ENCODE data around the gene CDH23.

The CDH23 gene

DNA sequence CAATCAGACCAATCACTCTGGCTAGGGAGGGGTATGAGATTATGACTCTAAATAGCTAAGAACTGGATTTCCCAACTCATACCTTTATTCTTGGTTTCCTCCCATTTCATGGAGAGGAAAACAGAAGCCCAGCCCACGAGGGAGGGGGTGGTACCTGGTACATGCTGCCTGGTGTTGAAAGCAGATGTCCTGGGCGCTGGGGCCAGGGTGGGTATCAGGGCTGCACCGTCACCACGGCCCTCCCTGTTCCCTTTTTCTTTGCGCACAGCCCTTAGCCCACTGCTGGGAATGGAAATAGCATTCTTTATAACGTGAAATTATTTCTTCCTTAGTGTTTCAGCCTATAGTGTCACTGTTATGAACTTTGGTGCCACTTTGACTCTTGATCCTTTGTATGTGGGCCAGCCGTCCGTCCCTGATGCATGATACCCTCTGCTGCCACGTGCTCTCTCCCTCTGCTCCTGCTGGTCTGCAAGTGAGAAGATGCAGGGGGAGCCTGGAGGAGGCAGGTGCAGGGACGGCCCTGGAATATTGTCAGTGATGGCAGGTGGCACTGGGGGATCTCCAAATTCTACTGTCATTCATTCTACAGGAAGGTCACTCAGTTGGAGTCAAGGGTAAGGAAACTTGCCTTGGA lies 158.5 kb downstream of the CDH23 start:
- no peaks in the 10 kb centered on the region for H3K36me3 ChIP-seq (ENCODE audit: control insufficient read depth, insufficient read depth, low read length)
- no peak overlapping the region for H3K9ac ChIP-seq (ENCODE audit: low read depth, low read length)
- no peaks in the 10 kb centered on the region; the same call in 1 of the 2 replicates for H3K27me3 ChIP-seq (ENCODE audit: control insufficient read depth, insufficient read depth, low read length)
- H3K9me3 ChIP-seq (ENCODE audit: control insufficient read depth, insufficient read depth, low read length): no peaks in the 10 kb centered on the region
- H3K4me3 ChIP-seq (ENCODE audit: low read depth, low read length): no peak overlapping the region
- H3K4me1 ChIP-seq (ENCODE audit: control insufficient read depth, insufficient read depth, low read length): peaks cover 20% of the 10 kb centered on the region
- no peak overlapping the region for H3K27ac ChIP-seq (ENCODE audit: low read depth, low read length)

DNA sequence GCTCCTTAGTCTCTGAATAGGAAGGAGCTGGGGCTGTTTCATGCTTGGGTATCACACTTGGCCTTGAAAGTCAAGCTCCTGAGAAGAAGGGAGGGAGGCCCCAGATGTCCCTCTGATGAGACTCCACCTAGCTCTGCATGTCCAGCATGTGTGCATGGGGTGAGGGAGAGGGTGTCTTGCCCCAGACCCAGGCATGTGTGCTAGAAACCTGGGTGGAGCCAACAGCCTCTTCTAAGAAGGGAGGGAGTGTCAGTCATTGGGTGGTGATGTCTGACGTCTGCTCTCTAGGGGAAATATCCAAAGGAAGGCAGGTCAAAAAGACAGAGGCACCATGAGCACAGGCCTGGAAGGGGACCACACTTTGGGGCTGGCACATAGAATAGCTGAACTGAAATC lies 159.0 kb downstream of the CDH23 start:
- Histone ChIP-seq H3K4me3 (ENCODE audit: low read depth, low read length) (no peak overlapping the region), H3K36me3 (ENCODE audit: control insufficient read depth, insufficient read depth, low read length) (no peaks in the 10 kb centered on the region), H3K9me3 (ENCODE audit: control insufficient read depth, insufficient read depth, low read length) (no peaks in the 10 kb centered on the region), H3K4me1 (ENCODE audit: control insufficient read depth, insufficient read depth, low read length) (peaks cover 18% of the 10 kb centered on the region), H3K27ac (ENCODE audit: low read depth, low read length) (no peak overlapping the region), H3K9ac (ENCODE audit: low read depth, low read length) (no peak overlapping the region), H3K27me3 (ENCODE audit: control insufficient read depth, insufficient read depth, low read length) (no peaks in the 10 kb centered on the region; the same call in 1 of the 2 replicates)

DNA sequence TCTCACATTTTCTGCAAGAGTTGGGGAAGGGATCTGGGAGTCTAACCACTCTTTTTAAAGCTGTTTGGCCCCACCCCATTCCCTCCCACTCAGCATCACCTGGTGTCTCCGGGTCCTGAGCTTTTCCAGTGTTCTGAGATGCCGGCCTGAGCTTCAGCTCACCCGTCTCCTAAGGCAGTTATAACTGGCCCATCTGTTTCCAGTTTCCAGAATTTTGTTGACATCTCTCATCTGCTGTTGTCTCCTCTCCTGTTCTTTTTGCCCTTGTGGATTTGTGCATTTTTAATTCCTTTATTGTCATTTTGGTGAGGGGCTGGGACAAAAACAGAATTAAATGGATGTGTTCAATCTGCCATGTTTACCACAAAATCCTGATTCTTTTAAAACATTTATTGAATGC lies 162.3 kb downstream of the CDH23 start:
- Histone ChIP-seq H3K4me1 (ENCODE audit: control insufficient read depth, insufficient read depth, low read length) (peaks cover 6% of the 10 kb centered on the region; the same call in 1 of the 2 replicates), H3K27me3 (ENCODE audit: control insufficient read depth, insufficient read depth, low read length) (no peaks in the 10 kb centered on the region), H3K36me3 (ENCODE audit: control insufficient read depth, insufficient read depth, low read length) (no peaks in the 10 kb centered on the region), H3K4me3 (ENCODE audit: low read depth, low read length) (no peak overlapping the region), H3K27ac (ENCODE audit: low read depth, low read length) (no peak overlapping the region), H3K9me3 (ENCODE audit: control insufficient read depth, insufficient read depth, low read length) (no peaks in the 10 kb centered on the region), H3K9ac (ENCODE audit: low read depth, low read length) (no peak overlapping the region)

DNA sequence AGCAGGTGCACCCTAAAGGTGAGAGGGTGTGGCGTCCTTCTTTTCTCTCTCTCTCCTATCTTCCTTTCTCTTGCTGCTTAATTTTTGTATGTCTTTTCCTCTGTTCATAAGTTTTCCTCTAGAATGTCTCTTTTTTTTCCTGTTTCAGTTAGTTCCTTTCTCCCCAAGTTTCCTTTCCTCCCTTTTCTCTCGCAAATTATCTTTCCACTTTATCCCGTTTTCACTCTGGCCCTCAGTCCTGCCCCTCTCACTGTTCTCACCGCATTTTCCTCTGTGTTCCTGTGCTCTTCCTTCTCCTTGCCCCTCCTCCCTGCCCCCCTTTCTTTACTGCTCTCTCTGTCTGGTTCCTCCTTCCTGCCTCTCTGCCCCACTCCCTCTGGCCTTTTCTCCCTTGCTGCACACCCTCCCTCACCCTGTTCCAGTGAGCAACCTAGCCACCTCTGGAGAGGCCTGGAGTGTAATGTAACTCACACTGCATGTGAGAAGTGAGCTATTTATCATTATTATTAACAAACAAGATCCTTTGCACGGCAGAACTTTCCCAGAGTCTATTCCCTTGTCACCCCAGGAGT lies 164.4 kb downstream of the CDH23 start:
- H3K36me3 ChIP-seq (ENCODE audit: control insufficient read depth, insufficient read depth, low read length): no peaks in the 10 kb centered on the region
- no peak overlapping the region for H3K4me3 ChIP-seq (ENCODE audit: low read depth, low read length)
- no peak overlapping the region for H3K9ac ChIP-seq (ENCODE audit: low read depth, low read length)
- H3K27me3 ChIP-seq (ENCODE audit: control insufficient read depth, insufficient read depth, low read length): no peaks in the 10 kb centered on the region
- no peak overlapping the region for H3K27ac ChIP-seq (ENCODE audit: low read depth, low read length)
- peaks cover 12% of the 10 kb centered on the region for H3K4me1 ChIP-seq (ENCODE audit: control insufficient read depth, insufficient read depth, low read length)
- no peaks in the 10 kb centered on the region for H3K9me3 ChIP-seq (ENCODE audit: control insufficient read depth, insufficient read depth, low read length)

DNA sequence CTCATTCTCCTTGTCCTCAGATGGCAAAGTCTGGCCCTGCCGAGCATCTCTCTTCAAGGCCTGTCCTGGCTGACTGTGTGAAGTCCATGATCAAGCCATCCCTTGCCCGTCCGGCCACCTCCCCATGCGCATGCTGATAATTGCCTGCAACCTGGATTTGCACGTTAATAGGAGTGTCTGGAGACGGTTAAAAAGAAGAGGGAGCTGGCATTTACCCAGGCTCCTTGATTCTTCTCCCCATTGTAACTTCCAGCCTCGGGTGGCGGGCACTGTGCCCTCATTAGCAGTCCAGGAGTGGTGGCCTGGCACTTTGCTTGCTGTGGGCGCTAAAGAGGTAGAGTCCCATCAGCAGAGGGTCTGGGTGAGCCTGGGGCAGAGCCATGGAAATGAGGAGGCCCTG lies 165.5 kb downstream of the CDH23 start:
- Histone ChIP-seq H3K9me3 (ENCODE audit: control insufficient read depth, insufficient read depth, low read length) (no peaks in the 10 kb centered on the region), H3K27ac (ENCODE audit: low read depth, low read length) (no peak overlapping the region), H3K4me3 (ENCODE audit: low read depth, low read length) (no peak overlapping the region), H3K4me1 (ENCODE audit: control insufficient read depth, insufficient read depth, low read length) (peaks cover 12% of the 10 kb centered on the region), H3K36me3 (ENCODE audit: control insufficient read depth, insufficient read depth, low read length) (no peaks in the 10 kb centered on the region), H3K27me3 (ENCODE audit: control insufficient read depth, insufficient read depth, low read length) (no peaks in the 10 kb centered on the region), H3K9ac (ENCODE audit: low read depth, low read length) (no peak overlapping the region)

DNA sequence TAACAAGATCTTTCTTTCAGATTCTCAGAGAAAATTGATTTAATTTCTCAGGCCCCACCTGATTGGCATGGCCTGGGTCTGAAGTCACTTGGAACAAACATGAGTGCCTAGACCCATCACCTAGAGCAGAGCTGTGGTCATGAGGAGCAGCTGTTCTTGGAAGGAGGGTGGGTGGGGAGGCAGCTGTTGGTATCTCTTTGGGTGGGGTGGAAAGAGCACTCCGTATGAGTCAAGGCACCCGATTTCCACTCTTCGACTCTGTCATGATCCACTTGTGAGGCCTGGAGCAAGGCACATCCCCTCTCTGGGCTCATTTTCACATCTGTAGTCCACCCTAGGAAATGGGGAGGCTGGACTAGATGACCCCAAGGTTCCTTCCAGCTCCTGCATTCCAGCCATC lies 166.2 kb downstream of the CDH23 start:
- H3K27ac ChIP-seq (ENCODE audit: low read depth, low read length): no peak overlapping the region
- H3K4me1 ChIP-seq (ENCODE audit: control insufficient read depth, insufficient read depth, low read length): peaks cover 12% of the 10 kb centered on the region
- H3K4me3 ChIP-seq (ENCODE audit: low read depth, low read length): no peak overlapping the region
- no peaks in the 10 kb centered on the region for H3K27me3 ChIP-seq (ENCODE audit: control insufficient read depth, insufficient read depth, low read length)
- H3K36me3 ChIP-seq (ENCODE audit: control insufficient read depth, insufficient read depth, low read length): no peaks in the 10 kb centered on the region
- H3K9me3 ChIP-seq (ENCODE audit: control insufficient read depth, insufficient read depth, low read length): no peaks in the 10 kb centered on the region
- no peak overlapping the region for H3K9ac ChIP-seq (ENCODE audit: low read depth, low read length)

DNA sequence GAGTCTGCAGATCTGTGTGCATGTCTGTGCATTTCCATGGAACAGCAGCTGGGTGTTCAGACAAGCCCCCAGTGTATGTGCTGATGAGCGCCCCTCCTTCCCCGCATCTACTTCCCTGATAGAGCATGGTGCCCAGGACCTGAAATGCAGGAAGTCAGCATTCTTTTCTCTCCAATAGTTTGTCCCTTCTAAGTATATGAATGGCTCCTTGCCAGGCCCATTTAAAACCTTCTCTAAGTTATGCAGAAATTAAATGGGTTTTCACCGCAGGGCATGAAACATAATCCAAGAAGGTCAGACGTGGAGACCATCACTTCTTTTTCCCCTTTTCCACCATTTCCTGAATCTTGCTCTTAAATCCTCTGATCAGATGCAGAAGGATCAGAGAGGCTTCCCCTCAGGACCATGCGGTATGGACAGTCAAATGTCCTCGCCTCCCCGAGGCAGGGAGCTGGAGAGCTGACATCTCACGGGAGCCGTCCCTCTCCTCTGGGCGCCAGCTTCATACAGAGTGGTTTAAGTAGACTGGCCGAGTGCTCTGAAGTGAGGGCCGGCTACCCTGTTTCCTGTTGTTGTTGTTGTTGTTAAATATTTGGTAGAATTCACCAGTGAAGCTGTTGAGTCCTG lies 167.6 kb downstream of the CDH23 start:
- Histone ChIP-seq H3K27me3 (ENCODE audit: control insufficient read depth, insufficient read depth, low read length) (no peaks in the 10 kb centered on the region), H3K4me3 (ENCODE audit: low read depth, low read length) (no peak overlapping the region), H3K27ac (ENCODE audit: low read depth, low read length) (no peak overlapping the region), H3K4me1 (ENCODE audit: control insufficient read depth, insufficient read depth, low read length) (peaks cover 12% of the 10 kb centered on the region), H3K9me3 (ENCODE audit: control insufficient read depth, insufficient read depth, low read length) (no peaks in the 10 kb centered on the region), H3K36me3 (ENCODE audit: control insufficient read depth, insufficient read depth, low read length) (no peaks in the 10 kb centered on the region), H3K9ac (ENCODE audit: low read depth, low read length) (no peak overlapping the region)

DNA sequence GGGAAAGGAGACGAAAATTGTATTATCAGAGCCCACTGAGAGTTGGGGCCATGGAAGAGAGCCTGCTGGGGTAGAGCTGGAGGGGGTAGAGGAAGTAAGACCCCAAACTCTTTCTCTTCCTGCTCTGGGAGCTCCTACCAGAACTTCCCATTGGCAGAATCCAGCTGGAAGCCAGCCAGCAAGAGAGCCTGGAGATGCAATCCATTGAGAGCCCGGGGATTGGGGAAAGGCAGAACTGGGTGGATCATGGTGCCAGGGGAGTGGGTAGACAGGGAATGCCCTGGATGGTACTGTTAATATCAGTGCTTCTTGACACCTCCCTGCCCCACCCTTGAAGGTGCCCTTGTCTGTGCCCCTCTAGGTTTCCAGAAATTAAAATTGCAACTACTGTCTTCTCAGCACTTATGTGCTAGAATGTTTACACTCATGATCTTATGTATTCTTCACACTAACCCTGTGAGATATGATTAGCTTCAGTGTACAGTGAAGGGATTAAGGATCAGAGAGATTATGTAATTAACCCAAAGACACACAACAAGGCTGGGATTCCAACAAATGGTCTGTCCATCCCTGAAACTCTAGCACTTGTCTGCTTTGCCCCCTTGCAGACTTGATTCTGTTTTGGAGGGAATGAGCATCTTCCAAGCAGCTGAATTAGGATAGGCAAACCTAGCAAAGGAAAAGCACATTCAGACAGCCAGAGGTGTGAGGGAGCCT lies 168.7 kb downstream of the CDH23 start:
- Histone ChIP-seq H3K36me3 (ENCODE audit: control insufficient read depth, insufficient read depth, low read length) (no peaks in the 10 kb centered on the region), H3K27ac (ENCODE audit: low read depth, low read length) (no peak overlapping the region), H3K9ac (ENCODE audit: low read depth, low read length) (no peak overlapping the region), H3K9me3 (ENCODE audit: control insufficient read depth, insufficient read depth, low read length) (no peaks in the 10 kb centered on the region), H3K4me1 (ENCODE audit: control insufficient read depth, insufficient read depth, low read length) (peaks cover 12% of the 10 kb centered on the region), H3K27me3 (ENCODE audit: control insufficient read depth, insufficient read depth, low read length) (no peaks in the 10 kb centered on the region), H3K4me3 (ENCODE audit: low read depth, low read length) (no peak overlapping the region)

DNA sequence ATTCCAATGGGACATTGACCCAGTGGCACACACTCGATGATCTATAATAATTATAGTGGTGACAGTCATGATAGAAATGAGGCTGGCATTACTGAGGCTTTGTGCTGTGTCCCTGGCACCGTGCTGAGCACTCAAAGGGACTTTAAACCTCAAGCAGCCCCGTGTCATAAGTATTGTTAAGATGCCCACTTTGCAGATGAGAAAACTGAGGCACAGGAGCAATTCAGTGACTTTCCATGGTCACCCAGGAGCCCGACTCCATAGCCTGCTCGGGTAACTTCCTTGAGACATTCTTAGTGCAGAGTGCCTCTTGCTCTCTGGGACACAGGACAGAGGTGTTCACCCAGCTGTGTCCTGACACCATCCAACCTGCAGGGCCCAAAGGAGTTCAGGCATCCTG lies 170.3 kb downstream of the CDH23 start:
- H3K9ac ChIP-seq (ENCODE audit: low read depth, low read length): no peak overlapping the region
- H3K4me3 ChIP-seq (ENCODE audit: low read depth, low read length): no peak overlapping the region
- no peaks in the 10 kb centered on the region for H3K9me3 ChIP-seq (ENCODE audit: control insufficient read depth, insufficient read depth, low read length)
- peaks cover 12% of the 10 kb centered on the region for H3K4me1 ChIP-seq (ENCODE audit: control insufficient read depth, insufficient read depth, low read length)
- no peaks in the 10 kb centered on the region for H3K27me3 ChIP-seq (ENCODE audit: control insufficient read depth, insufficient read depth, low read length)
- no peak overlapping the region for H3K27ac ChIP-seq (ENCODE audit: low read depth, low read length)
- no peaks in the 10 kb centered on the region for H3K36me3 ChIP-seq (ENCODE audit: control insufficient read depth, insufficient read depth, low read length)

DNA sequence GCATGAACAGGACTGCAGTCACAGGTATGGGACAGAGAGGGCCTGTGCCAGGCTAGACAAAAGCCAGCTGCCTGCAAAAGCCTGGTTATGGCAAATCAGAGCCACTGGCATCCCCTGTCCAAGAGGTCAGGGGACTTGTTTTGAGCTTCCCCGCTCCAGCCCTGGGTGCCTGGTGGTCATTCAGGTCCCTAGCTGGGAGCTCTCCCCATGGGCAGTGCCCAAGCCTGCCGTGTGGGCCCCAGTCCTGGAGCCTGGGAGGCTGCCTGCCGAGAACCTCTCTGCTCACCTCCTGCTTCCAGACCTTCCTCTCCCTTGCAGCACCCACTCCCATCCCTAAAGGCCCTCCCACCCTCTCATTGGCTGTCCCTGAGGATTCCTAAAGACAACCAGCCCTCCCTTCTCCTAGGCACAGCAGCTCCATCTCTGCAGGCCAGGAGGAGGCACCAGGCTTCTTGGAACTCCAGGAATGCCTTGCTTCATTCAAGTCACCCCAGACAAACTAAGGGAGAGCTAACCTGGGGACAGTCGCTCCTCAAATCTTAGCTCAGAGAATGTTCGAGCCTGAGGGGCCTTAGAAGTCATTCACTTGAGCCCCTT lies 172.3 kb downstream of the CDH23 start:
- no peak overlapping the region for H3K4me3 ChIP-seq (ENCODE audit: low read depth, low read length)
- H3K9me3 ChIP-seq (ENCODE audit: control insufficient read depth, insufficient read depth, low read length): no peaks in the 10 kb centered on the region
- H3K27me3 ChIP-seq (ENCODE audit: control insufficient read depth, insufficient read depth, low read length): no peaks in the 10 kb centered on the region
- H3K36me3 ChIP-seq (ENCODE audit: control insufficient read depth, insufficient read depth, low read length): no peaks in the 10 kb centered on the region
- peaks cover 6% of the 10 kb centered on the region for H3K4me1 ChIP-seq (ENCODE audit: control insufficient read depth, insufficient read depth, low read length)
- no peak overlapping the region for H3K27ac ChIP-seq (ENCODE audit: low read depth, low read length)
- no peak overlapping the region for H3K9ac ChIP-seq (ENCODE audit: low read depth, low read length)
